ENCODE measurements around the gene NOTUM. TPM values are rescaled to one million over a fixed set of nuclear protein-coding genes. Genes with fewer than 3 reads are reported as not detected.

The NOTUM gene
- polyA plus RNA-seq, 3 donors, result not detected

GRCh38 chr17:82007495-82008257 is 46.7 kb upstream of the NOTUM start:
- H3K27me3 Mint-ChIP-seq (ENCODE audit: low read depth in 3 of 3), result peaks cover 2 to 4% (median 2%) of the 10 kb centered on the region in 3 donors
- Histone ChIP-seq H2AFZ (ENCODE audit: insufficient read depth, low read depth, low read length, poor library complexity, severe bottlenecking) (no peak overlapping the region), H3K4me2 (replicated peaks; ENCODE audit: extremely low read depth, low read length, poor library complexity, severe bottlenecking) (no peak overlapping the region), H3K36me3 (replicated peaks in 1 of 2; ENCODE audit: control insufficient read depth in 1 of 2, insufficient read depth in 2 of 2, low read length in 2 of 2) (peaks cover 9 to 11% of the 10 kb centered on the region in 2 donors), H3K27ac (ENCODE audit: low read depth in 1 of 2, low read length in 2 of 2) (no peak overlapping the region), H3K4me3 (replicated peaks in 1 of 3; ENCODE audit: low read depth in 2 of 3, low read length in 3 of 3) (no peak overlapping the region), H3K9me3 (replicated peaks in 1 of 2; ENCODE audit: control insufficient read depth in 1 of 2, insufficient read depth in 1 of 2, low read length in 2 of 2) (no peaks in the 10 kb centered on the region), H3K4me1 (ENCODE audit: control insufficient read depth in 1 of 2, insufficient read depth in 2 of 2, low read length in 2 of 2) (no peaks in the 10 kb centered on the region), H3K27me3 (ENCODE audit: control insufficient read depth in 2 of 2, insufficient read depth in 2 of 2, low read length in 2 of 2) (no peaks in the 10 kb centered on the region), H3K9ac (ENCODE audit: insufficient read depth, low read length, poor library complexity, severe bottlenecking) (no peak overlapping the region), H4K20me1 (ENCODE audit: insufficient read depth, low read length) (peaks cover 7% of the 10 kb centered on the region), H3K79me2 (ENCODE audit: insufficient read depth, low read length) (no peaks in the 10 kb centered on the region)
- TF ChIP-seq CTCF (IDR thresholded peaks at IDR 0.05), result no peak
- WGBS (ENCODE audit: insufficient coverage), result 90% methylated on average over 30 of the region's 30 CpGs
- peaks cover 2 to 14% of the 10 kb centered on the region in 2 donors for H3K36me3 Mint-ChIP-seq
- intact Hi-C loops (cut with micrococcal nuclease), result no loop called here
- H3K4me1 Mint-ChIP-seq, result no peaks in the 10 kb centered on the region
- H3K27ac Mint-ChIP-seq, result no peak overlapping the region
- no peak overlapping the region for H3K4me3 Mint-ChIP-seq
- no peak for DNase-seq
- H3K9me3 Mint-ChIP-seq, result no peaks in the 10 kb centered on the region

GRCh38 chr17:82007228-82007494 is 46.2 kb upstream of the NOTUM start:
- Histone ChIP-seq H3K27me3 (ENCODE audit: control insufficient read depth in 2 of 2, insufficient read depth in 2 of 2, low read length in 2 of 2) (no peaks in the 10 kb centered on the region), H3K9ac (ENCODE audit: insufficient read depth, low read length, poor library complexity, severe bottlenecking) (no peak overlapping the region), H3K36me3 (replicated peaks in 1 of 2; ENCODE audit: control insufficient read depth in 1 of 2, insufficient read depth in 2 of 2, low read length in 2 of 2) (peaks cover 9% of the 10 kb centered on the region in 2 donors), H4K20me1 (ENCODE audit: insufficient read depth, low read length) (peaks cover 7% of the 10 kb centered on the region), H3K4me3 (replicated peaks in 1 of 3; ENCODE audit: low read depth in 2 of 3, low read length in 3 of 3) (no peak overlapping the region), H3K79me2 (ENCODE audit: insufficient read depth, low read length) (no peaks in the 10 kb centered on the region), H2AFZ (ENCODE audit: insufficient read depth, low read depth, low read length, poor library complexity, severe bottlenecking) (no peak overlapping the region), H3K27ac (ENCODE audit: low read depth in 1 of 2, low read length in 2 of 2) (no peak overlapping the region), H3K4me2 (replicated peaks; ENCODE audit: extremely low read depth, low read length, poor library complexity, severe bottlenecking) (no peak overlapping the region), H3K9me3 (replicated peaks in 1 of 2; ENCODE audit: control insufficient read depth in 1 of 2, insufficient read depth in 1 of 2, low read length in 2 of 2) (no peaks in the 10 kb centered on the region), H3K4me1 (ENCODE audit: control insufficient read depth in 1 of 2, insufficient read depth in 2 of 2, low read length in 2 of 2) (no peaks in the 10 kb centered on the region)
- H3K4me1 Mint-ChIP-seq, result no peaks in the 10 kb centered on the region
- no peaks in the 10 kb centered on the region for H3K9me3 Mint-ChIP-seq
- no peak for TF ChIP-seq CTCF (IDR thresholded peaks at IDR 0.05)
- intact Hi-C loops (cut with micrococcal nuclease), result no loop called here
- 94% methylated on average over 5 of the region's 6 CpGs for WGBS (ENCODE audit: insufficient coverage)
- H3K27ac Mint-ChIP-seq, result no peak overlapping the region
- no peak for DNase-seq
- peaks cover 2 to 4% (median 2%) of the 10 kb centered on the region in 3 donors for H3K27me3 Mint-ChIP-seq (ENCODE audit: low read depth in 3 of 3)
- H3K4me3 Mint-ChIP-seq, result no peak overlapping the region
- peaks cover 2 to 14% of the 10 kb centered on the region in 2 donors for H3K36me3 Mint-ChIP-seq

Data from CD14-positive monocyte (primary cell).